GM13976 (cell line): ENCODE results near the gene NANS.

ENCODE experiments used
- DNase-seq: peaks from one replicate; pipeline ENCODE4 v3.0.0; 2012; ENCODE audit warnings: low spot score
- in situ Hi-C: fragments of 300-500 bp; cut with MboI; formaldehyde crosslinking; loops from one replicate; pipeline ENCODE4 v1.12.0; 2022; ENCODE audit warnings: low sequenced_read_pairs, mixed read lengths, inconsistent platforms; ENCODE audit not compliant: unreplicated experiment
- TF ChIP-seq, protein P1 (sequence below): IDR thresholded peaks from 2 replicates; pipeline ENCODE4 v1.5.1; 2012; ENCODE audit warnings: borderline replicate concordance, mild to moderate bottlenecking; ENCODE audit not compliant: insufficient read depth; ENCODE audit errors: extremely low read depth, missing control alignments, control extremely low read depth

The NANS gene

DNA sequence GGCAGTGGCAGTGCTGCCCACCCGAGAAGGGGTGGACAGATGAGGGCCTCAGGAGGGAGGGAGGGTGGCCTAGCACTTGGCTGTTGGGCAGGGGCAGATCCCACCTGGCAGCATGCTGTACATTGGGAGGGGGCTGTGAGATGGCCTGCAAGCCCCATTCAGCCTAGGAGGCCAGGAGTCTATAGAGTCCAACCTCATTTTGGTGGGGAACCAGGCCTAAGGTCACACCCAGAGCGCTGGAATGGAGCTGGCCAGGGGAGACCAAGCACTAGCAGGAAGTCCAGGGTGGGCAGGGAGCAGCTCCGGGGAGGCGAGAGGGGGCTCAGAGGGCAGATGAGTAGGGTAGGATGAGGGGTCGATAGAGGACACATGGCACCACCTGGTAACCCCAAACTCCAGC is 39.6 kb downstream of the NANS start:
- TF ChIP-seq, protein P1, sequence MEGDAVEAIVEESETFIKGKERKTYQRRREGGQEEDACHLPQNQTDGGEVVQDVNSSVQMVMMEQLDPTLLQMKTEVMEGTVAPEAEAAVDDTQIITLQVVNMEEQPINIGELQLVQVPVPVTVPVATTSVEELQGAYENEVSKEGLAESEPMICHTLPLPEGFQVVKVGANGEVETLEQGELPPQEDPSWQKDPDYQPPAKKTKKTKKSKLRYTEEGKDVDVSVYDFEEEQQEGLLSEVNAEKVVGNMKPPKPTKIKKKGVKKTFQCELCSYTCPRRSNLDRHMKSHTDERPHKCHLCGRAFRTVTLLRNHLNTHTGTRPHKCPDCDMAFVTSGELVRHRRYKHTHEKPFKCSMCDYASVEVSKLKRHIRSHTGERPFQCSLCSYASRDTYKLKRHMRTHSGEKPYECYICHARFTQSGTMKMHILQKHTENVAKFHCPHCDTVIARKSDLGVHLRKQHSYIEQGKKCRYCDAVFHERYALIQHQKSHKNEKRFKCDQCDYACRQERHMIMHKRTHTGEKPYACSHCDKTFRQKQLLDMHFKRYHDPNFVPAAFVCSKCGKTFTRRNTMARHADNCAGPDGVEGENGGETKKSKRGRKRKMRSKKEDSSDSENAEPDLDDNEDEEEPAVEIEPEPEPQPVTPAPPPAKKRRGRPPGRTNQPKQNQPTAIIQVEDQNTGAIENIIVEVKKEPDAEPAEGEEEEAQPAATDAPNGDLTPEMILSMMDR = no peak
- in situ Hi-C loops = no loop called here
- no peak for DNase-seq

DNA sequence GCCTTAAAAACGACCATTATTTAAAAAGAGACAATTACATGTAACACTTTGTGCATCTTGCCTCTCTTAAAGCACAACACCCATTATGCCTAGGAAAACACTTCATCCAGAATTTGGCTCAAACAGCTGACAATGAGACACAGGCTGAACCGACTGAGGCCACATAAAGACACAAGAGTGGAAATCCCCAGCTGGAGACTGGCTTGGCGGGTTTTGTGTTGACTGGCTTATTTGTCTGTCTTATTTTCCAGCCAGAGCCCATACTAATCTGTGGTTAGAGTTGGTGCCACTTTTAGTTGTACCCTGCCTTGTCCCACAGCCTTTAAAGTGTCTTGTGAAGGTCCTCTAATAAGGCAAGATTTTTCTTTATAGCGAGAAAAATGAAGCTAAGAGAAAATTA is 41.3 kb downstream of the NANS start:
- in situ Hi-C loops = no loop called here
- TF ChIP-seq, protein P1 = no peak
- DNase-seq = peak; percentile 57

DNA sequence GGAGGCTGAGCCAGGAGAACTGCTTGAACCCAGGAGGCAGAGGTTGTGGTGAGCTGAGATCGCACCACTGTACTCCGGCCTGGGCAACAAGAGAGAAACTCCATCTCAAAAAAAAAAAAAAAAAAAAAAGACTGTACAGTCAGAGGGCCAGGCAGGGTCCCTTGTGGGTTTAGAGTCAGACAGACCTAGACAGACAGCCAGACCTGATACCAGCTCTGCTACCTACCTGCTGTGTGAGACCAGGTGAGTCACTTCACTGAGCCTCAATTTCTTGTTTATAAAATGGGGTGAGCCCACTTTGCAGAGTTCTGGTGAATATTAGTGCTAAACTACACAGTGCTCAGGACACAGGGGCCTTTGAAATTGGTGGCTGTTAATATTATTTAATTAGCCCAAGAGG is 42.8 kb downstream of the NANS start:
- in situ Hi-C loops = no loop called here
- DNase-seq = no peak
- TF ChIP-seq, protein P1 = no peak

DNA sequence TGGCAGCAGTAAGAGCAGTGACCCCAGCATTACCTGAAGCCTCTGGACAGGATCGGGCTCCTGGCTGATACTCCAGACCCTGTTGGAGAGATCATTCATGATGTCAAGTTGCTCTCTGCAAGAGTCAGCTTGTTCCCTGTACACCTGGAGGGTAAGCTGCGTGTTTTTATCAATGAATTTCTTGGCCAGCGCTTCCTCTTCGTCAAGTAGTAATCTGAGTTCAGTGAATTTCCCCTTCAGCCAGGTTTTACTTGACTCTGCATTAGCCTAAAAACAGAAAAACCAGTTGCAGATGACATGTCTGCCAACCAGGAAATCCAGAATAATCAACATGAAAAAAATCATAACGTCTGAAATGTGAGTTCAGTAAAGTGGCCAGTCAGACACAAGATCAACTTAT is 43.4 kb downstream of the NANS start:
- in situ Hi-C loops = no loop called here
- no peak for DNase-seq
- TF ChIP-seq, protein P1 = no peak

DNA sequence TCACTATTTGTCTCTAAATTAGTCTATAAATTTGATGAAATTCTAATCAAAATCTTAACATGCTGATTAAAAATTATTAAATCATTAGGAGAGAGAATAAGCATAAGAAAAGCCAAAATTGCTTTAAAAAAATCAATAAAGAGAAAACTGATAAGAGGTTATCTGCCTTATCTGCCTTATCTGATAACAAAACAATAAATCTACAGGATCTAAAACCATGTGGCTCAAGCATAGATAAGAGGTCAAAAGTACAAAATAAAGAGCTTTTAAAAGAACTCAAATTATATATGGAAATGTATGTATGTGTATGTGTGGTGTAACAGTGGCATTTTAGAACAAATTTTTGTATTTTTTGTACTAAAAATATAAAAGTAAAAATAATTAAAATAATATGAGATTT is 43.9 kb downstream of the NANS start:
- DNase-seq = no peak
- TF ChIP-seq, protein P1 = no peak
- in situ Hi-C loops = no loop called here

DNA sequence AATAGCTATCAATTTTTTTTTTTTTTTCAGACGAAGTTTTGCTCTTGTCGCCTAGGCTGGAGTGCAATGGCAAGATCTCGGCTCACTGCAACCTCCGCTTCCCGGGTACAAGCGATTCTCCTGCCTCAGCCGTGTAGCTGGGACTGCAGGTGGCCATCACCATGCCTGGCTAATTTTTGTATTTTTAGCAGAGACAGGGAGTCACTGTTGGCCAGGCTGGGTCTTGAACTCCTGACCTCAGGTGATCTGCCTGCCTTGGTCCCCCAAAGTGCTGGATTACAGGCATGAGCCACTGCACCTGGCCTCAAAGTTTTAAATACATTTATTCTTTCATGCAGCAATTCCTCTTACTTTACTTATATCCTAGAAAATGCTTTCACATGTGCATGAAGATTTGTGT is 44.9 kb downstream of the NANS start:
- no peak for DNase-seq
- TF ChIP-seq, protein P1 = no peak
- in situ Hi-C loops = no loop called here

DNA sequence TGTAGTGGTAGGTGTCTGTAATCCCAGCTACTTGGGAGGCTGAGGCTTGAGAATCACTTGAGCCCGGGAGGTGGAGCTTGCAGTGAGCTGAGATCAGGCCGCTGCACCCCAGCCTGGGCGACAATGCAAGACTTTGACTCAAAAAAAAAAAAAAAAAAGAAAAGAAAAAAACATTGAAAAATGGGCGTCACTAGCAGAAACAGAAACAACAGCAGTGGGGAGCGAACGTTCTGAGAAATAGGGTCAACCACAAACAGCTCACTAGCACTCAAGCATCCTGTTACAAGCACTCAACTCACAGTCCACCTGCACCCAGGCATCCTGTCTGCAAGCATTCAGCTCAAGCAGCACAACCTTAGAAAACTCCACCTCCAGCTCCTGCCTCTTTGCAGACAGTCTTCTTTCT is 45.3 kb downstream of the NANS start:
- in situ Hi-C loops = no loop called here
- TF ChIP-seq, protein P1 = no peak
- peak; percentile 83 for DNase-seq
